Neural cell (in vitro differentiated cells): ENCODE data around the gene INPP4B. TPM values are rescaled to one million over a fixed set of nuclear protein-coding genes. Genes with fewer than 3 reads are reported as not detected.

Experiments
- H2AFZ ChIP-seq: fragments of 200-600, 300-800 bp; sonication (generic), shearing (Covaris generic); 2 replicates; pipeline ENCODE4 v1.6.0; 2014; ENCODE audit warnings: low read depth, mild to moderate bottlenecking, antibody characterized with exemption, low read length, moderate library complexity
- H3F3A ChIP-seq: fragments of 200-600 bp; shearing (Covaris generic); 2 replicates; pipeline ENCODE4 v1.6.1; 2016; ENCODE audit warnings: mild to moderate bottlenecking, moderate library complexity, mixed read lengths, antibody characterized with exemption, low read length; ENCODE audit not compliant: insufficient read depth, poor library complexity, severe bottlenecking
- H3K27ac ChIP-seq: fragments of 200-600, 300-800 bp; sonication (generic), shearing (Covaris generic); 2 replicates; pipeline ENCODE4 v1.5.1; 2014; ENCODE audit warnings: mild to moderate bottlenecking, low read length, moderate library complexity
- H3K27me3 ChIP-seq: fragments of 300-800, 200-600 bp; sonication (generic), shearing (Covaris generic); 2 replicates; pipeline ENCODE4 v1.6.0; 2014; ENCODE audit warnings: mild to moderate bottlenecking, low read depth, low read length, moderate library complexity; ENCODE audit not compliant: insufficient read depth
- H3K36me3 ChIP-seq: fragments of 300-800, 200-600 bp; sonication (generic), shearing (Covaris generic); 2 replicates; pipeline ENCODE4 v1.5.1; 2014; ENCODE audit warnings: mild to moderate bottlenecking, antibody characterized with exemption, low read length, moderate library complexity; ENCODE audit not compliant: insufficient read depth
- H3K4me2 ChIP-seq: fragments of 300-800, 200-600 bp; sonication (generic), shearing (Covaris generic); 2 replicates; pipeline ENCODE4 v1.6.0; 2014; ENCODE audit warnings: mild to moderate bottlenecking, low read length
- H3K4me3 ChIP-seq: fragments of 300-800, 200-600 bp; sonication (generic), shearing (Covaris generic); 2 replicates; pipeline ENCODE4 v1.5.1; 2014; ENCODE audit warnings: mild to moderate bottlenecking, low read length, moderate library complexity
- H3K79me2 ChIP-seq: fragments of 200-600 bp; shearing (Covaris generic); replicated peaks from 2 replicates; pipeline ENCODE4 v1.6.0; 2014; ENCODE audit warnings: mild to moderate bottlenecking, low read length, moderate library complexity; ENCODE audit not compliant: insufficient read depth
- H3K9ac ChIP-seq: fragments of 300-800, 200-600 bp; sonication (generic), shearing (Covaris generic); 2 replicates; pipeline ENCODE4 v1.6.1; 2016; ENCODE audit warnings: mild to moderate bottlenecking, low read length, mixed read lengths
- H3K9me2 ChIP-seq: fragments of 200-600 bp; shearing (Covaris generic); 2 replicates; pipeline ENCODE4 v1.6.1; 2016; ENCODE audit warnings: mild to moderate bottlenecking, low read length, mixed read lengths; ENCODE audit not compliant: insufficient read depth
- H3K9me3 ChIP-seq: fragments of 200-600, 300-800 bp; sonication (generic), shearing (Covaris generic); 2 replicates; pipeline ENCODE4 v1.6.1; 2016; ENCODE audit warnings: mild to moderate bottlenecking, mixed run types, low read length, moderate library complexity, mixed read lengths
- H4K20me1 ChIP-seq: fragments of 200-600 bp; shearing (Covaris generic); 2 replicates; pipeline ENCODE4 v1.6.1; 2016; ENCODE audit warnings: mild to moderate bottlenecking, mixed run types; ENCODE audit not compliant: insufficient read depth
- CTCF ChIP-seq: fragments of 450-650 bp; IDR thresholded peaks from 2 replicates; pipeline ENCODE4 v1.5.1; 2014; ENCODE audit warnings: antibody characterized with exemption, mild to moderate bottlenecking, moderate library complexity; ENCODE audit not compliant: poor library complexity, severe bottlenecking
- EP300 ChIP-seq: fragments of 450-650 bp; conservative IDR thresholded peaks from 2 replicates; pipeline ENCODE4 v1.6.1; 2014; ENCODE audit warnings: antibody characterized with exemption, mild to moderate bottlenecking, moderate library complexity; ENCODE audit not compliant: poor library complexity, severe bottlenecking
- EZH2 ChIP-seq: fragments of 200-600, 300-800 bp; shearing (Covaris generic), sonication (generic); IDR thresholded peaks from 2 replicates; pipeline ENCODE4 v1.6.1; 2014; ENCODE audit warnings: antibody characterized with exemption, low read length, borderline replicate concordance, mild to moderate bottlenecking; ENCODE audit not compliant: insufficient read depth, poor library complexity, severe bottlenecking
- MXI1 ChIP-seq: fragments of 450-650 bp; conservative IDR thresholded peaks from 2 replicates; pipeline ENCODE4 v1.6.1; 2014; ENCODE audit warnings: antibody characterized with exemption, mild to moderate bottlenecking; ENCODE audit not compliant: poor library complexity, severe bottlenecking
- POLR2AphosphoS5 ChIP-seq: IDR thresholded peaks from 2 replicates; pipeline ENCODE4 v1.6.1; 2012
- RAD21 ChIP-seq: fragments of 450-650 bp; conservative IDR thresholded peaks from 2 replicates; pipeline ENCODE4 v1.6.1; 2014; ENCODE audit warnings: antibody characterized with exemption, mild to moderate bottlenecking, moderate library complexity
- REST ChIP-seq: IDR thresholded peaks from 2 replicates; pipeline ENCODE4 v1.6.1; 2012; ENCODE audit warnings: borderline replicate concordance
- SMC3 ChIP-seq: fragments of 450-650 bp; conservative IDR thresholded peaks from 2 replicates; pipeline ENCODE4 v1.6.1; 2014; ENCODE audit warnings: antibody characterized with exemption, mild to moderate bottlenecking, moderate library complexity; ENCODE audit not compliant: poor library complexity
- TAF1 ChIP-seq: IDR thresholded peaks from 2 replicates; pipeline ENCODE4 v1.6.1; 2012; ENCODE audit warnings: low read depth
- polyA plus RNA-seq: library from polyadenylated mRNA; depleted of rRNA; stranded (reverse); fragments of >200 nt; gene quantifications from 2 replicates; pipeline ENCODE4 v1.2.3, GENCODE V29; 2014

The INPP4B gene
- polyA plus RNA-seq, 1 donor from 2014 or later = 0.30 TPM

- H3K4me3 ChIP-seq = no peak overlapping the region
- no peak for TF ChIP-seq EP300
- no peak for TF ChIP-seq SMC3
- TF ChIP-seq CTCF = no peak
- TF ChIP-seq MXI1 = no peak
- no peak for TF ChIP-seq EZH2
- TF ChIP-seq TAF1 = no peak
- no peak for TF ChIP-seq RAD21
- TF ChIP-seq POLR2AphosphoS5 = no peak
- no peak for TF ChIP-seq REST
- no peaks in the 10 kb centered on the region for H3K27me3 ChIP-seq
- no peaks in the 10 kb centered on the region for H3K9me3 ChIP-seq
- H3K36me3 ChIP-seq = no peaks in the 10 kb centered on the region
- H3K79me2 ChIP-seq = no peaks in the 10 kb centered on the region
- no peak overlapping the region for H3K4me2 ChIP-seq
- H3K9me2 ChIP-seq = no peaks in the 10 kb centered on the region
- no peaks in the 10 kb centered on the region for H4K20me1 ChIP-seq
- H3K9ac ChIP-seq = no peak overlapping the region
- no peak overlapping the region for H2AFZ ChIP-seq
- no peaks in the 10 kb centered on the region for H3F3A ChIP-seq
- no peak overlapping the region for H3K27ac ChIP-seq
These were observed 715.4 kb downstream of the INPP4B start for GRCh38 chr4:142130666-142131065.

- Histone ChIP-seq H3F3A (no peaks in the 10 kb centered on the region), H3K9me3 (no peaks in the 10 kb centered on the region), H3K79me2 (no peaks in the 10 kb centered on the region), H3K9ac (no peak overlapping the region), H3K4me3 (no peak overlapping the region), H3K27ac (no peak overlapping the region), H2AFZ (no peak overlapping the region), H3K36me3 (no peaks in the 10 kb centered on the region), H4K20me1 (no peaks in the 10 kb centered on the region), H3K9me2 (no peaks in the 10 kb centered on the region), H3K27me3 (no peaks in the 10 kb centered on the region), H3K4me2 (no peak overlapping the region)
- no peak for TF ChIP-seq REST
- no peak for TF ChIP-seq EZH2
- no peak for TF ChIP-seq EP300
- no peak for TF ChIP-seq RAD21
- no peak for TF ChIP-seq CTCF
- TF ChIP-seq POLR2AphosphoS5 = no peak
- TF ChIP-seq SMC3 = no peak
- no peak for TF ChIP-seq MXI1
- TF ChIP-seq TAF1 = no peak
These were observed 716.2 kb downstream of the INPP4B start for GRCh38 chr4:142129931-142130330.
